ENCODE data around the gene ZNF391. TPM values are rescaled to one million over a fixed set of nuclear protein-coding genes. Genes with fewer than 3 reads are reported as not detected.
"Not testable (repeated sequence)": the region's sequence is repeated elsewhere in the genome, so short reads cannot be mapped to it uniquely, and the experiment has no call there.

The ZNF391 gene
- total RNA-seq, 4 donors from 2014 or later, result 0.53 to 1.3 (median 0.97) TPM

GRCh38 chr6:27368202-27368601, 20.4 kb upstream of the ZNF391 start:
- intact Hi-C loops (cut with DNase I), result no loop called here
- 100% methylated on average over 1 of the region's 5 CpGs; no CpG with 5 or more reads in 1 of the 2 donors for WGBS, 2 donors

GRCh38 chr6:27370391-27370790, 18.2 kb upstream of the ZNF391 start:
- DNase-seq, result no peak
- TF ChIP-seq CTCF (IDR thresholded peaks at IDR 0.05), result no peak
- no peak for TF ChIP-seq POLR2A (IDR thresholded peaks at IDR 0.05)
- Histone ChIP-seq H3K4me1 (peaks cover 0 to 20% (median 0%) of the 10 kb centered on the region in 3 donors), H3K27me3 (no peaks in the 10 kb centered on the region), H3K9me3 (peaks cover 0 to 13% (median 3%) of the 10 kb centered on the region in 3 donors), H3K36me3 (peaks cover 0 to 17% (median 0%) of the 10 kb centered on the region in 3 donors), H3K4me3 (no peak overlapping the region), H3K27ac (no peak overlapping the region)
- 88 to 95% methylated on average over 4 of the region's 4 CpGs for WGBS, 2 donors
- intact Hi-C loops (cut with DNase I), result no loop called here

More at GRCh38 chr6:27368202-27368601, 20.4 kb upstream of the ZNF391 start:
- Histone ChIP-seq H3K36me3 (peaks cover 0 to 28% (median 0%) of the 10 kb centered on the region in 3 donors), H3K4me3 (no peak overlapping the region), H3K27me3 (no peaks in the 10 kb centered on the region), H3K27ac (no peak overlapping the region), H3K9me3 (peaks cover 0 to 13% (median 3%) of the 10 kb centered on the region in 3 donors), H3K4me1 (no peaks in the 10 kb centered on the region)
- no peak for DNase-seq
- TF ChIP-seq CTCF (IDR thresholded peaks at IDR 0.05), result no peak
- TF ChIP-seq POLR2A (IDR thresholded peaks at IDR 0.05), result no peak

- intact Hi-C loops (cut with DNase I), result loop anchor here (2.0 kb wide), 1 partner anchor 14 kb away; the partner anchor contains the start of gene ZNF391
- Histone ChIP-seq H3K36me3 (no peaks in the 10 kb centered on the region), H3K4me1 (peaks cover 0 to 26% (median 0%) of the 10 kb centered on the region in 3 donors), H3K27me3 (no peaks in the 10 kb centered on the region), H3K9me3 (no peaks in the 10 kb centered on the region), H3K27ac (peak overlapping the region; percentile 39 to 82 (median 74)), H3K4me3 (peak overlapping the region; percentile 57 to 83 (median 80))
- DNase-seq, result no peak
- peak in 1 of 4 donors; percentile 23 for TF ChIP-seq POLR2A (IDR thresholded peaks at IDR 0.05)
- TF ChIP-seq CTCF (IDR thresholded peaks at IDR 0.05), result no peak
- WGBS, 2 donors, result 1 to 6% methylated on average over 9 to 27 of the region's 31 CpGs
Observed at GRCh38 chr6:27374824-27375612, 13.5 kb upstream of the ZNF391 start.

- TF ChIP-seq POLR2A (IDR thresholded peaks at IDR 0.05), result no peak
- TF ChIP-seq CTCF (IDR thresholded peaks at IDR 0.05), result no peak
- peak overlapping the region in 3 of 4 donors; percentile 67 to 82 (median 80) for H3K27ac ChIP-seq
Observed at GRCh38 chr6:27375613-27376079, 12.9 kb upstream of the ZNF391 start.

GRCh38 chr6:27378406-27378805, 10.2 kb upstream of the ZNF391 start:
- H3K9me3 ChIP-seq; H3K27me3 ChIP-seq; H3K4me3 ChIP-seq; DNase-seq; intact Hi-C loops (cut with DNase I); H3K27ac ChIP-seq; H3K36me3 ChIP-seq: not testable (repeated sequence)
- peaks cover 0 to 25% (median 0%) of the 10 kb centered on the region in 3 donors for H3K4me1 ChIP-seq
- WGBS, 2 donors, result 60 to 76% methylated on average over 4 of the region's 4 CpGs

More at GRCh38 chr6:27375613-27376079, 12.9 kb upstream of the ZNF391 start:
- no peak for DNase-seq
- Histone ChIP-seq H3K36me3 (no peaks in the 10 kb centered on the region), H3K27me3 (no peaks in the 10 kb centered on the region), H3K9me3 (no peaks in the 10 kb centered on the region), H3K4me3 (peak overlapping the region in 3 of 4 donors; percentile 78 to 83 (median 83)), H3K4me1 (peaks cover 0 to 26% (median 0%) of the 10 kb centered on the region in 3 donors)
- intact Hi-C loops (cut with DNase I), result loop anchor here (2.0 kb wide), 1 partner anchor 13 kb away; the partner anchor contains the start of gene ZNF391
- 25 to 40% methylated on average over 7 of the region's 7 CpGs for WGBS, 2 donors

- H3K4me3 ChIP-seq; H3K27ac ChIP-seq; H3K4me1 ChIP-seq; H3K27me3 ChIP-seq; DNase-seq; H3K9me3 ChIP-seq; intact Hi-C loops (cut with DNase I); H3K36me3 ChIP-seq: not testable (repeated sequence)
- WGBS, 2 donors, result 80% methylated on average over 1 of the region's 30 CpGs; no CpG with 5 or more reads in 1 of the 2 donors
Observed at GRCh38 chr6:27381001-27381400, 7.6 kb upstream of the ZNF391 start.

Measured in esophagus squamous epithelium (tissue), 5 donors.